DMS 273 (cell line): ENCODE measurements around the gene EME1.
A peak's percentile ranks its signal among the peaks of the same experiment; 100 is the strongest.

Experiments used
- DNase-seq: peaks from one replicate; lab custom pipeline; 2025; ENCODE audit not compliant: unreplicated experiment; lab: John Stamatoyannopoulos, UW

The EME1 gene, protein sequence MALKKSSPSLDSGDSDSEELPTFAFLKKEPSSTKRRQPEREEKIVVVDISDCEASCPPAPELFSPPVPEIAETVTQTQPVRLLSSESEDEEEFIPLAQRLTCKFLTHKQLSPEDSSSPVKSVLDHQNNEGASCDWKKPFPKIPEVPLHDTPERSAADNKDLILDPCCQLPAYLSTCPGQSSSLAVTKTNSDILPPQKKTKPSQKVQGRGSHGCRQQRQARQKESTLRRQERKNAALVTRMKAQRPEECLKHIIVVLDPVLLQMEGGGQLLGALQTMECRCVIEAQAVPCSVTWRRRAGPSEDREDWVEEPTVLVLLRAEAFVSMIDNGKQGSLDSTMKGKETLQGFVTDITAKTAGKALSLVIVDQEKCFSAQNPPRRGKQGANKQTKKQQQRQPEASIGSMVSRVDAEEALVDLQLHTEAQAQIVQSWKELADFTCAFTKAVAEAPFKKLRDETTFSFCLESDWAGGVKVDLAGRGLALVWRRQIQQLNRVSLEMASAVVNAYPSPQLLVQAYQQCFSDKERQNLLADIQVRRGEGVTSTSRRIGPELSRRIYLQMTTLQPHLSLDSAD

DNA sequence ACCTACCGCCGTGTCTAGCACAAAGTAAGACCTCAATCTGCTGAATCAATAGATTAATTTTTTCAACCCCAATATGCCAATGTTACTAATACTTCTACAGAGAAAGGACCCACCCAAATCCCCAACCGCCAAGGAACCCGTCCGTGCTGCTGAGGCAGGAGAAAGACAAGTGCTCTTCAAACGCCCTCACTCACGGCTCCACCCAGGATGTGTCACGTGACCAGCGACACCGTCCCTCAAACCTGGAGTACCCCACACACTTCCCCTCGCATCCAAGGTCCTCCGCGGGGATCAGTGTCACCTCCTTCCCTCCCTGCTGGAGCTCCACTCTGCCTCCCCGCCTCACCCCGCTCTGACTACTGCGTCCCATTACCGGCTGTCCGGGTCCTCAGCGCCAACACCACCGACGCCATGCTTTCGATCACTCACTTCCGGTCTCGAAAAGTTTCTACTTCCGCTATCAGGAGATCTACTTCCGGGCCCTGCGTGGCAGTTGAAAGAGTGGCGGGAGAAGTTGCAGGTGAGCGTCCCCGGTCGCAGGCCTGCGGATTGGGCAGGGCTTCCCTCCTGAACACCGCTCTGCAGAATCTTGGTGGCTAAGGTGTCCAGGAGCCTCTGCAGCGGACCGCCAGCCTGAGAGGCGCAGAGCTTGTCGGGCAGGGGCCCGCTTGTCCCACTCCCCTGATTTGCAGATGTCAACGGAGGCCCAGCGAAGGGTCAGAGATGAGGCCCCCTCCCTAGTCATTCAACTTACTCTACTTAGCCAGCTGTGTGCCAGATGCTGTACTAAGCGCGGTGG, at the start of gene EME1, which contains the start of gene MRPL27:
Gene EME1, plus strand, starts transcription at position 472 of the 799 bp plus-strand sequence. CDS start 1,980 bp downstream, outside the sequence.
Gene MRPL27, minus strand, starts transcription at position 427 of the 799 bp plus-strand sequence. Its CDS starts 14 bp downstream, at position 413.
- DNase-seq, result peak; percentile 95

DNA sequence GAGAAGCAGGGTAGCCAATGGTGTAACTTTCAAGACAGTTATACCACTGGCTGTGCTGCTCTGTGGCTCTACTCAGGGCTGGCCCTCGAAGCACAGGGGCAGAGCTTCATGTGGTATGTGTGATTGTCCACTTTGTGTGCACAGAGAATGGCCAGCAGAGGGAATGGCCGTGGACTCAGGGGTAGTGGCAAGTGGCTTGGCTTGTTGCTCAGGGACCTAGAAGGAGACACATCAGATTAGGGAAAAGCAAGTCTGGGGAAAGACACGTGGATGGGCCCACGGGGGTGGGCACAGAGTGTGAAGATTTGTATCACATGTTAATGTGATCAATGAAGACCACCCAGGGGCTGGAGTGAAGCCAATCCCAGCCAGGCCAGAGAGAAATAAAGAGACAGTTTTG, 47.1 kb upstream of the EME1 start:
- DNase-seq, result no peak

DNA sequence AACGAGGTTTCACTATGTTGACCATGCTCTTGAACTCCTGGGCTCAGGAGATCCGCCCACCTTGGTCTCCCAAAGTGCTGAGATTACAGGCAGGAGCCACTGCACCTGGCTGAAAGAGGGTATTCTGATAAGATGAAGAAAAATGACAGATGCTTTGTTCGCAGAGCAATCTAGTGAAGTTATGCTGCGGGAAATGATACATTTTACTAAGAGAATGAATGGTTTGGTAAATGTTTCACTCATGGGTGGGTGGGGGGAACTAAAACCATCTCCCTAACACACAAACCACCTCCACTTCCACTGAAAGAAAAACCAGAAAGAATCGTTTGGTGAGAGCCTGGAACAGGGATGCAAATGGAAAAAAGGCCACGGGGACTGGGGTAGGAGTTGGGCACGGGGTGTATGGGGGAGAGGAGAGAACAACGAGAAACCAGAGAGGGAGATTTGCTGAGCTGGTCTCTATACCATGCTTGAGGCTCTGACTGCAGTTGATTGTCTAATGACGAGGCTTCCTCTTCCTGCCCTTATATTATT, 46.1 kb upstream of the EME1 start:
- DNase-seq, result no peak

DNA sequence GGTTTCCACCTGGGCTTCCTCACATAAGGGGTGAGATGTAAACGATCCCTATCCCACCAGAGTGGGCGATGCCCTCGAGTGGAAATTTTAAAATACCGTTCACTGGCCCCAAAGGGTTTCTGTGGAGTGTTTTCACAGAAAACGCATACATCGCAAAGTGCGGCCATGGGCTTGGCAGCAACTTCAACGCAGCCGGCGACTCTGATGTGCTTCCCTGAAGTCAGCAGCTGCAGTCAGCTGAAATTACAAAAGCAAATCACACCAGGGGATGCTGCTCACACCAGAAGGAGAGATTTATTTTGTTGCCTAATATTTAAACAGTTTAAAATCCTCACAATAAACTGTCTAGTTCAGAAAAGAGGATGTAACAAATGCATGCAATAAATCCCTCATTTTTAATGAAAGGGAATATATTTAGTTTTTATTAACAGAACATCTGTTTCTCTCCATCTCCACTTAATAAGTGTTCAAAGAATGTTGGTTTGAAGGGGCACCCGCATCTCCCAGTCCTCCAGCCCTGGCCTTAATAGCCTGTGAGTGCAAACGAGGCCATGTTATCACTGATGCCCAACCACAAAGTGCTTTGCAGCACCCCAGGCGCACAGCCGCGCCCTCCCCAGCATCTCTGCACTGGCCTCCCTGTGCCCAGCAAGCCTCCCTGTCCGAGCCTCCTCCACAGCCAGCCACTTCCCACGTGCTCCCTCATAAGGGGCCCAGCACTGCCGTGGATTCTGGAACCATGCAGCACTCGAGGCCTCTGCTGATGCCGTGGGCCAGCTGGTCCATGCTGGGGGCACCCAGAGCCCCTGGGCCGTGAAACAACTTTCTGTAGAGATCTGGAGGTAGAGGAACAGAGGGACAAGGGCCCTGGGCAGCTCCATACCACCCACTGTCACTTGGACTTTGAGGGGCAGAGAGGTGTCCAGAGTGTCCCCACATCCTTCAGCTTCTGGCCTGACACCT, 44.4 kb upstream of the EME1 start:
- DNase-seq, result no peak

DNA sequence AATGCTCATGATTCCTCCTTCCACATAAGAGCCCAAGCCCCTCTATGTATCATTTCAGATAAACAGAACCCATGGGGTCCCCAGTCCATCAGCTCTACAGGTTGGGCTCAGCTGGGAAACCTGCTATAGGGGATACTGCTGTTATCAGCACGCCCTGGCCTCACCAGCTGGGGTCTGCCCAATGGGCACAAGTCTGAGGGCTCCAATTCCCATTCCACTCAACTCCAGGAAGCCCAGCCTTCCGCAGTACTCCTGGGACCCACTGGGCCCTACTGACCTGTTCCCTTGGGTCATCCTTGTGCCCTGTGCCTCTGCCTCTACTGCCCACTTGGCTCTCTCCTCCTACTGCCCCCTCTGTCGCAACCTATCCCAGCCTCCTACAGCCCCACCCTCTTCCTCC, 43.3 kb upstream of the EME1 start:
- DNase-seq, result no peak

DNA sequence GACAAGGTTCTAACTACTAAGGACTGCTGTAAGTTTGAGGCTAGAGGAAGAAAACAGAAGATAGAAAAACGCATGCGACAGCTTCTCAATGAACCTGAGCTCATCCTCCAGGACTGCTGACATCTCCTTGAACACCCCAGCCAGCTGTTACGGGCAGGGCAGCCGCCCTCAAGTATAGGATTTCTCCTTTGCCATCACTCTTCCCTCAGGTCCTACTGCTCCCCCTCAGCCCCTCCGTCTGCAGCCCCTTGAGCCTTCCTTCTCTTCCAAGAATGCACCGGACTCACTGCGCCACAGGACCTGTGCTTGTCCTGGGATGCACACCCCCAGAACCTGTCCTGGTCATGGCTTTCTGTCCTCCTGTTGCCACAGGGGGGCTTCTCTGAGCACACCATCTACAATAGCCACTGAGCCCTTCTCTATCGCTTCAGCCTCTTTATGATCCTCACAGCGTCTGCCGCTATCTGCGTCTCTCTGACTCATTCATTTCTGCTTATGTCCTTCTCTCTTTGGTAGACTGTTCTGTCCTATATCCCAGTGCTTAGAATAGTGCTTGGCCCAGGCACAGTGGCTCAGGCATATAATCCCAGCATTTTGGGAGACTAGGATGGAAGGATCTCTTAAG, 42.8 kb upstream of the EME1 start:
- no peak for DNase-seq

DNA sequence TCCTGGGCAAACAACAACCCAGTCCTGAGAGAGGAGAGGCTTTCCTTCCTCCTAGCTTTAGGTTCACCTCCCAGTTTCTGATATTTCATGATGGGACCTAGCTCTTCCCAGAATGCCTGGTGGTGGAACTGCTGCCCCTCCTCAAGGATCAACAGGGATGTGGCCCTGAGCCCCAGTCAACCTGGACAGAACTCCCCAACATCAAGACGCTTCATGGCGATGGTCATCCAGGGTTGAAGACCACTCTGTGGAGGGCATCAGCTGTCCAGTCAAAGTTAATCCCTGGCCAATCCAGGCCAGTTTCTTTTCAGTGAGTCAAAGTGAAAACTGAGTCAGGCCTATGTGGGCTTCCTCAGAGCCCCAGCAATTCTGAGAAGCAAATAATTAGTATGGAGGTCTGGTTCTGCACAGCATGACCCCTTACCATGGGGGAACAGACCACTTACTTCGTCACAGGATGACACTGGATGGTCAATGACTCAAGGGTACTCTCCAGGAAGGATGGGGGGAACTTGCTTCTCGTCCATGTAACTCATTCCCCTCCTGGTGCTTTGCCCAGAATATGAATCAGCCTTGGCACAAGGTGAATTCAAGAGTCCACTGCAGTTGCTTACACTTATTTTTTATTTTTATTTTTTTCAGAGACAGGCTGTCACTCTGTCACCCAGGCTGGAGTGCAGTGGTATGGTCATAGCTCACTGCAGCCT, 41.8 kb upstream of the EME1 start:
- DNase-seq, result no peak

DNA sequence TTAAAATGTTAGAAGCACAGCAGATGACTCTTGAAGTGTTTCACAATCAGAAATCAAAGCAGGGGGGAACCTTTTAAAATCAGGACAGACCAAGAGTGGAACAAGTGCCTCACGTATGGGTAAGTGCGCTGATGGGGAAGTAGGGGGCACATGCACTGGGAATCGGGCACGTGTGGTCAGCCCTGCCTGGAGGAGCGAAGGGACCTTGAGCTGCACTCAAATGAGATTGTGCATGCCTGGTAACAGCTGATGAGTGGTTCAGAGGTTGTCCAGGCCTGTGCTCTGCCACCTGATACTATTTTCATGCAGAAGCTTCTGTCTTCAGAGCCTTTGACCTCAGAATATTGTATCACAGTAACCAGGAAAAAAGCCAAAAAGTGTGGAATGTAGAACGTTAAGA, 40.8 kb upstream of the EME1 start:
- DNase-seq, result no peak

DNA sequence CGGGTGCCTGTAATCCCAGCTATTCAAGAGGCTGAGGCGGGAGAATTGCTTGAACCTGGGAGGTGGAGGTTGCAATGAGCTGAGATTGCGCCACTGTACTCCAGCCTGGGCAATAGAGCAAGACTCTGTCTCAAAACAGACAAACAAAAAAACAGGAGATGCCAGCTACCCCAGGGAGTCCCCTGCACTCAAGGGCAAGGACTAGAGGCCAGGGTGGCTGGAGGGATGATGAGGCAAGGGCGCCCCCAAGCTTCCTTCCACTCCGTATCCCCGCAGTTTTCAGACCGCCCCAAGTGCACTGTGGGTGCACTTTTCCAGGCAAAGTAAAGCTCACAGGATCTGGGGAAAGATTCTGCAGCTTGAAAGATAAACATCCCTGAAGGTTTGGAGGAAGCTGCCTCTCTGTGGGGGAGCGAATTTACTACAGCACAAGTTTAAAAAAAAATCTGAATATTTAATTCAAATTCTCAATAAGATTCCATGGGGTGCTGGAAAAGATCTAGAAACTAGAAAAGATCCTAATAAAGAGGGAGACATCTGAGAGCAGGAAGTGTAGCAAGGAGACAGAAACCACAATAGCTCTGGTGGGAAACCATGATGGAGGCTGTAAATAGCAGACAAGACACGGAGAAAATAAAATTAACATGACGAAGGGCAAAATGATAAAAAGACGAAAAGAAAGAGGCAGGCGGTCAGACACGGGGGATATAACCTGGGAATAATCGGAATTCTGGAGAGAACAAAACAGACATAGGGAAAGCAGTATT, 39.6 kb upstream of the EME1 start:
- peak; percentile 29 for DNase-seq

DNA sequence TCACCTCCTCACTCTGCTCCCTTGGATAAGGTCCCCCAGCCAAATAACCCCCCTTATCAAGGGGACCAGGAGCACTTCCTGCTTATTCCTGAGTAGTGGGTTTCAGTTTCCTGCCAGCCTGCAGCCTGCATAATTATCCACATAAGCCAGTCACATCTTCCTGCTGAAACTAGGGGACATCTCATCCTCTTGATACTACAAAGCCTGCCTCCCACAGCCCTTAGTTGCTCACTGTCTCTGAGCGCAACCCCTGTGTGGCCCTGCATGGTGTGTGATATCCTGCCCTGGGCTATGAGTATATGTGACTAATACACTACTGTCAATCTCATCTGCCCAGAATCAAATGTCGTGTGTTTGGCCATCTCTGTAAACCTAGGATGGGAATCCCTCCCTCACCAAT, 35.1 kb upstream of the EME1 start:
- DNase-seq, result no peak

DNA sequence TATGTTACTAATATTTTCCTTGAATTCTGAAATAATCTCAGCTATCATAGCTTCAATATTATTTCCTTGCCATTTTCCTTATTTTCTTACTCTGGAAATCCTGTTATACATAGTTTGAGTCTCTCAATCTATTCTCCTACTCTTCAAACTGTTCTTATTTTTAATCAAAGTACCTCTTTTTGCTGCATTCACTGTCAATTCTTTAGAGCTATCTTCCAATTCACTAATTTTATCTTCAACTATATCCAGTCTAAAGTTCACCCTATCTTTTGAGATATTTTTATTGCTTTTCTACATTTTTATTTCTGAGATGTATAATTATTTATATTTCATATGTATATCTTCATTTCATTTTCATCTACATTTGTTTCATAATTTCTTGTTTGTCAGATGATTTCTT, 34.4 kb upstream of the EME1 start:
- DNase-seq, result no peak

DNA sequence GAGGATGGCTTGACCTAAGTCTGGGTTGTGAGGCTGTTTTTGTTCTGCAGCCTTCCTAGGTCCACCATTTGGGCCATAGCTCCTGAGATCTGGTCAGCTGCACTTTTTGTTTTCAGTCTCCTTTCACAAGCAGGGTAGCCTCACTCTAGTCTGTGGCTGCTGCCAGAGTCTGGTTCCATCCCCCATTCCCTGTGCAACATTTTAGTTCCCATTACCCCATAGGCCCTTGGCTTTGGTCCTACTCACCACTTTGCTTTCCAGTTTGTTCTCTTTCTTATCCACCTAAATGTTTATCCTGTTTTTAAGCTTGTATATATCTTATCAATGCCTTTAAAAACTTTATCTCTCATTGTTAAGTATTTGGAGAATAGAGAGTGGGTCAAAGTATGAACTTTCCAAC, 33.6 kb upstream of the EME1 start:
- DNase-seq, result no peak

DNA sequence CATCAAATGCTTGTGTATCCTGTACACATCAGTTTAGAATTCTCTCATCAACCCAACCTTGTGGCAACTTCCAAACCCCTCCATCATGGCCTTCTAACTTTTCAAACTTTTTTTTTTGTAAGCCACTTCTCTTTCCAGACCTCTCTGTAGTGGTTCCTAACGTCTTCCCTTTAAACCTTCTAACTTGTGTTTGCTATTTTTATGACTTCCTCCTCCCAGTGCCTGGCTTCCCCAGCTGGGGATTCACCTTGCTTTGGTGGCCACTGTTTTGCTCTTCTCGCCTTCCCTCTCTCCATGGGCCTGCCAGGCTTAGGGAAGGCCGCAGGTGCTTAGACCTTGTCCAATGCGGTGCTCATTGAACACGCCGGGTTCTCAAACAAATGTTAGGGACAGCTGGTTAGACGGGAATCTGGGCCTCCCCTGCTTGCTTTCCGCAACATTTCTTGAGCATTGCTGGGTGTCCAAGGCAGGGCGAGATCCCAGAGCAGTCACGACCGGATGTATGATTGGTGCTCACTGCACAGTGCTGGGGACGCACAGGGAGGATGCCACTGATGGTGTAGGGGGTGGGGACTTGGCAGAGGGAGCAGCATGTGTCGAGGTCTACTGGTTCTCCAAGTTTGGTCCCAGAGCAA, 28.2 kb upstream of the EME1 start:
- DNase-seq, result no peak

DNA sequence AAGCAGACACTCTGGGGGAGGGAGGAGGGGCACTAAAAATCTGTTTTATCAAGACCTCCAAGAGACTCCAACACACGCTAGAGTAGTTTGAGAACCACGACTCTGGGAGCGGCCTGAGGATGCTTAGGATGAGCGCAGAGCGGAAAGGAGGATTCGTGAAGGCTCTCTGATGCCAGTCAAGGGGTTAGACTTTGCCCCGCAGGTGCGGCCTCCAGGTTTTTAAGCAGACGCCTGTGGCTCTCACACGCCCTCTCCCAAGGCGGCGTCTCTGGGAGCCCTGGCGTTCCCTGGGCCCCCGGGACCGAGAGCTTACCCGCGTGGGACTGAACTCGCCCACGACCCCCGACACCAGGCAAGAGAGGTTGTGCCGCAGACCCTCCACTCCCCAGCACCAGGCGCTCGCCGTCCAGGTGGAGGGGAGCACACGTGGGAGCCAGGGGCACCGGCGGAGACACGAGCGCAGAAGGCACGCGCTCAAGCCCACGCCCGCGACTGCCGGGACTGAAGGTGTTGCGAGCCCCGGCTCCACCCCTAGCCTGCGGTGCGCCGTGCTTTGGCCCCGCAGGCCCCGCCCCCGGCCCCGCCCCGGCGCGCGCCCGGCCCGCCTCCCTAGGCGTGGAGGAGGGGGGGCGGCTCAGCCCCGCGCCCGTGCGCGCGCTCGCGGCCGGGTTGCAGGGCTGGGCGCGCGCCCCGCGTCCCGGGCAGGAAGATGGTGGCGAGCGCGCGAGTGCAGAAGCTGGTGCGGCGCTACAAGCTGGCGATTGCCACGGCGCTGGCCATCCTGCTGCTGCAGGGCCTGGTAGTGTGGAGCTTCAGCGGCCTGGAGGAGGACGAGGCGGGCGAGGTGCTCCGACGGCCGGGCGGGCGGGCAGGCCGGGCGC, 27.4 kb upstream of the EME1 start, which contains the start of gene XYLT2:
Gene XYLT2, plus strand, starts transcription at position 695 of the 881 bp plus-strand sequence. Its CDS starts 15 bp downstream, at position 710.
- peak; percentile 97 for DNase-seq

DNA sequence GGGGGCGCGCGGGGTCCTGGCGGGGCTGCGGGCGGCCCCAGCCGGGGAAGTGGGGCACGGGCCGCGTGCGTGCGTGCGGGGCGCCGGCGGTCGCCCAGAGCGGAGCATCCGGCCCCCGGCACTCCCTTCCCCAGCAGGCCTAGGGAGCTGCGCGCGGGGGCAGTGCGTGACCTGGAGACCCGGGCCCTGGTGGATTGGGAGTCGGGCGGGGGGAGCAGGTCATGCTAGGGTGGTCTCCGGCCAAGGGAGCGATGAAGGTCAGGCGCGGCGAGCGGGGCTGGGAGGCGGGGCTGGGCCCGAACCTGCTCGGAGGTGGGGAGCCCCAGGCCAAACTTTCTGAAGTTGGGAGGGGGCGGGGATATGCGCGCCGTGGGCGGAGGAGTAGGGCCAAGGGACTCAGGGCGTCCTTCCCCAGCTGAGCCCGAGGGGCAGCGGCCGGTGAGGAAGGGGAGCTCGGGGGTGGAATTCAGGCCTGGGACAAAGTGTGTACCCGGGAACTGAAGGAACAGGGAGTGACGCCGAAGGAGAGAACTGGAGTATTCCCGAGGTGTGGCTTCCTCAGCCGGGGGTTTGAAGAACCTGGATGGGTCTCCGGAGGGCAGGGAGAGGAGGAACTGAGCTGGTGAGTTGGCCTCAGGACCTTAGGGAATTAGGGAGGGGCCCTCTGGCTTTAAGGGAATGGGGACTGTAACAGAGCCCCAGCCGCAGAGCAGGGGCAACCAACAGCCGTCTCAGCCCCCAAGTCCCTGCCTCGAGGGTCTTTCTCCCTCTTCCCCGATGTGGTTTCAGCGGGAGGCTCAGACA, 26.5 kb upstream of the EME1 start:
- peak; percentile 61 for DNase-seq
